Measurements from ENCODE around the gene PLXDC2.
"Not testable (repeated sequence)": the region's sequence is repeated elsewhere in the genome, so short reads cannot be mapped to it uniquely, and the experiment has no call there.

Gene PLXDC2

GRCh38 chr10:20207653-20208052 is 391.4 kb downstream of the PLXDC2 start:
- TF ChIP-seq CTCF (IDR thresholded peaks at IDR 0.05; ENCODE audit: poor library complexity, severe bottlenecking): no peak
- Histone ChIP-seq H3K27me3 (ENCODE audit: insufficient read depth, poor library complexity, severe bottlenecking) (no peaks in the 10 kb centered on the region), H3K9me3 (ENCODE audit: severe bottlenecking) (no peaks in the 10 kb centered on the region), H3K27ac (ENCODE audit: poor library complexity, severe bottlenecking) (no peak overlapping the region), H3K4me3 (ENCODE audit: severe bottlenecking) (no peak overlapping the region), H3K36me3 (ENCODE audit: low read depth) (no peaks in the 10 kb centered on the region), H3K4me1 (ENCODE audit: insufficient read depth, poor library complexity, severe bottlenecking) (no peaks in the 10 kb centered on the region)
- ATAC-seq (ENCODE audit: low read depth) (no peak), DNase-seq (ENCODE audit: low spot score) (no peak)

- not testable (repeated sequence) for DNase-seq (ENCODE audit: low spot score); ATAC-seq (ENCODE audit: low read depth); H3K9me3 ChIP-seq (ENCODE audit: severe bottlenecking); H3K27me3 ChIP-seq (ENCODE audit: insufficient read depth, poor library complexity, severe bottlenecking); H3K4me3 ChIP-seq (ENCODE audit: severe bottlenecking); H3K4me1 ChIP-seq (ENCODE audit: insufficient read depth, poor library complexity, severe bottlenecking); H3K36me3 ChIP-seq (ENCODE audit: low read depth); H3K27ac ChIP-seq (ENCODE audit: poor library complexity, severe bottlenecking)
Measured at GRCh38 chr10:20209098-20209497, 392.9 kb downstream of the PLXDC2 start.

GRCh38 chr10:20215547-20216152 is 399.4 kb downstream of the PLXDC2 start:
- no peaks in the 10 kb centered on the region for H3K36me3 ChIP-seq (ENCODE audit: low read depth)
- DNase-seq (ENCODE audit: low spot score): no peak
- H3K27me3 ChIP-seq (ENCODE audit: insufficient read depth, poor library complexity, severe bottlenecking): peaks cover 4% of the 10 kb centered on the region
- no peaks in the 10 kb centered on the region for H3K4me1 ChIP-seq (ENCODE audit: insufficient read depth, poor library complexity, severe bottlenecking)
- no peak overlapping the region for H3K27ac ChIP-seq (ENCODE audit: poor library complexity, severe bottlenecking)
- ATAC-seq (ENCODE audit: low read depth): no peak
- no peaks in the 10 kb centered on the region for H3K9me3 ChIP-seq (ENCODE audit: severe bottlenecking)
- no peak for TF ChIP-seq CTCF (IDR thresholded peaks at IDR 0.05; ENCODE audit: poor library complexity, severe bottlenecking)
- no peak overlapping the region for H3K4me3 ChIP-seq (ENCODE audit: severe bottlenecking)

- no peak for DNase-seq (ENCODE audit: low spot score)
- no peaks in the 10 kb centered on the region for H3K9me3 ChIP-seq (ENCODE audit: severe bottlenecking)
- TF ChIP-seq CTCF (IDR thresholded peaks at IDR 0.05; ENCODE audit: poor library complexity, severe bottlenecking): no peak
- H3K4me1 ChIP-seq (ENCODE audit: insufficient read depth, poor library complexity, severe bottlenecking): no peaks in the 10 kb centered on the region
- ATAC-seq (ENCODE audit: low read depth): no peak
- H3K27ac ChIP-seq (ENCODE audit: poor library complexity, severe bottlenecking): no peak overlapping the region
- no peaks in the 10 kb centered on the region for H3K36me3 ChIP-seq (ENCODE audit: low read depth)
- H3K4me3 ChIP-seq (ENCODE audit: severe bottlenecking): no peak overlapping the region
- peaks cover 4% of the 10 kb centered on the region for H3K27me3 ChIP-seq (ENCODE audit: insufficient read depth, poor library complexity, severe bottlenecking)
Measured at GRCh38 chr10:20221356-20221755, 405.1 kb downstream of the PLXDC2 start.

- no peak for ATAC-seq (ENCODE audit: low read depth)
- no peak for TF ChIP-seq CTCF (IDR thresholded peaks at IDR 0.05; ENCODE audit: poor library complexity, severe bottlenecking)
- no peaks in the 10 kb centered on the region for H3K4me1 ChIP-seq (ENCODE audit: insufficient read depth, poor library complexity, severe bottlenecking)
- no peaks in the 10 kb centered on the region for H3K36me3 ChIP-seq (ENCODE audit: low read depth)
- DNase-seq (ENCODE audit: low spot score): no peak
- no peak overlapping the region for H3K27ac ChIP-seq (ENCODE audit: poor library complexity, severe bottlenecking)
- no peaks in the 10 kb centered on the region for H3K9me3 ChIP-seq (ENCODE audit: severe bottlenecking)
- no peaks in the 10 kb centered on the region for H3K27me3 ChIP-seq (ENCODE audit: insufficient read depth, poor library complexity, severe bottlenecking)
- H3K4me3 ChIP-seq (ENCODE audit: severe bottlenecking): no peak overlapping the region
Measured at GRCh38 chr10:20228729-20229128, 412.5 kb downstream of the PLXDC2 start.

Data from RWPE2 (cell line).